HCT116 (cell line): ENCODE measurements around the gene OR1N1. TPM values are rescaled to one million over a fixed set of nuclear protein-coding genes. Genes with fewer than 3 reads are reported as not detected.

ENCODE experiments used
- ATAC-seq: fragments of 200-7000 bp; cut with Tn5 transposase; 2 replicates; pipeline ENCODE4 v1.9.1; 2020; ENCODE audit warnings: mild to moderate bottlenecking, moderate library complexity
- BruUV-seq: library from RNA; stranded (reverse); fragments of 400-500 nt; replicated peaks from 2 replicates; lab custom pipeline; 2021; lab: Mats Ljungman, UMichigan
- CTCF ChIA-PET: fragments of 300-600 bp; sonication (Branson Sonifier 250); formaldehyde crosslinking; loops from one replicate; lab custom pipeline; 2021; ENCODE audit warnings: antibody characterized with exemption; lab: Charles Lee
- POLR2A ChIA-PET: fragments of 300-600, 350-600 bp; sonication (Branson Sonifier 250); formaldehyde crosslinking; loops from one replicate; lab custom pipeline; 2021; ENCODE audit warnings: antibody characterized with exemption; lab: Charles Lee
- RAD21 ChIA-PET, 2 experiments: fragments of 300-600 bp; sonication (Branson Sonifier 250); formaldehyde crosslinking; loops; one replicate each; lab custom pipeline; 2023; ENCODE audit warnings: low total read pairs in 2 of 2; ENCODE audit not compliant: uncharacterized antibody in 2 of 2, unreplicated experiment in 2 of 2, low non-redundant PET in 1 of 2; lab: Charles Lee
- DNase-seq: peaks from one replicate; pipeline ENCODE4 v3.0.0-alpha.2; 2010; ENCODE audit warnings: low read depth, low spot score
- H2AFZ ChIP-seq: fragments of 200-600 bp; shearing (Covaris generic), sonication (generic); 2 replicates; pipeline ENCODE4 v1.6.1; 2017; ENCODE audit warnings: low read depth, mixed run types, mixed read lengths, antibody characterized with exemption, low read length; ENCODE audit not compliant: poor library complexity, severe bottlenecking
- H3K27ac ChIP-seq: 2 replicates; pipeline ENCODE4 v1.5.1; 2012; ENCODE audit warnings: low read depth, low read length
- H3K27me3 ChIP-seq: fragments of 200-600 bp; sonication (generic); 2 replicates; pipeline ENCODE4 v1.6.1; 2016; ENCODE audit warnings: mixed run types, low read length, mixed read lengths; ENCODE audit not compliant: insufficient read depth
- H3K36me3 ChIP-seq, 2 experiments: fragments of 200-500 bp in 1 of 2; fragments of 200-600 bp in 1 of 2; sonication (Bioruptor generic) in 1 of 2; sonication (generic) in 1 of 2; 2 replicates each; pipeline versions ENCODE4 v1.5.1 to v1.6.1; 2014 to 2016; ENCODE audit warnings: low read length in 2 of 2, inconsistent platforms in 1 of 2, mixed read lengths in 1 of 2, mixed run types in 1 of 2; ENCODE audit not compliant: insufficient read depth in 2 of 2, control insufficient read depth in 1 of 2
- H3K4me1 ChIP-seq, 2 experiments: fragments of 200-600 bp in 1 of 2; sonication (generic) in 1 of 2; 2 replicates each; pipeline versions ENCODE4 v1.5.1 to v1.6.1; 2012 to 2017; ENCODE audit warnings: low read length in 2 of 2, inconsistent platforms in 1 of 2, mild to moderate bottlenecking in 1 of 2, mixed read lengths in 1 of 2, mixed run types in 1 of 2, moderate library complexity in 1 of 2; ENCODE audit not compliant: insufficient read depth in 2 of 2, control insufficient read depth in 1 of 2
- H3K4me2 ChIP-seq: fragments of 200-600 bp; sonication (generic); 2 replicates; pipeline ENCODE4 v1.6.1; 2017; ENCODE audit warnings: mixed run types, low read length, mixed read lengths
- H3K4me3 ChIP-seq, 2 experiments: fragments of 200-600 bp in 1 of 2; sonication (generic) in 1 of 2; replicated peaks in 1 of 2; 2 replicates each; pipeline ENCODE4 v1.5.1; 2011 to 2016; ENCODE audit warnings: low read length in 2 of 2, control low read depth in 1 of 2, low read depth in 1 of 2, mild to moderate bottlenecking in 1 of 2, mixed read lengths in 1 of 2, mixed run types in 1 of 2
- H3K79me2 ChIP-seq: fragments of 200-600 bp; sonication (generic); 2 replicates; pipeline ENCODE4 v1.6.1; 2017; ENCODE audit warnings: mild to moderate bottlenecking, mixed run types, low read length, moderate library complexity, mixed read lengths; ENCODE audit not compliant: insufficient read depth
- H3K9ac ChIP-seq: fragments of 200-600 bp; sonication (generic); 2 replicates; pipeline ENCODE4 v1.6.1; 2016; ENCODE audit warnings: low read length, mixed read lengths
- H3K9me2 ChIP-seq: fragments of 200-600 bp; sonication (generic), shearing (Covaris generic); 2 replicates; pipeline ENCODE4 v1.6.1; 2017; ENCODE audit warnings: mixed run types, mild to moderate bottlenecking, moderate library complexity; ENCODE audit not compliant: insufficient read depth
- H3K9me3 ChIP-seq, 2 experiments: fragments of 200-500 bp in 1 of 2; fragments of 200-600 bp in 1 of 2; sonication (Bioruptor generic) in 1 of 2; sonication (generic) in 1 of 2; 2 replicates each; pipeline ENCODE4 v1.6.1; 2014 to 2017; ENCODE audit warnings: low read length in 2 of 2, mixed read lengths in 2 of 2, inconsistent platforms in 1 of 2, low read depth in 1 of 2, mild to moderate bottlenecking in 1 of 2, mixed run types in 1 of 2, moderate library complexity in 1 of 2; ENCODE audit not compliant: control insufficient read depth in 1 of 2, insufficient read depth in 1 of 2
- H4K20me1 ChIP-seq: fragments of 200-600 bp; sonication (generic), shearing (Covaris generic); 2 replicates; pipeline ENCODE4 v1.6.1; 2017; ENCODE audit warnings: mixed run types, mild to moderate bottlenecking, moderate library complexity; ENCODE audit not compliant: insufficient read depth
- CBX3 ChIP-seq: IDR thresholded peaks from 2 replicates; pipeline ENCODE4 v1.6.1; 2012; ENCODE audit warnings: low read depth
- CEBPB ChIP-seq: IDR thresholded peaks from 2 replicates; pipeline ENCODE4 v1.6.1; 2012; ENCODE audit warnings: low read depth
- EZH2phosphoT487 ChIP-seq: fragments of 200-600 bp; IDR thresholded peaks from 2 replicates; pipeline ENCODE4 v1.6.1; 2018; ENCODE audit warnings: antibody characterized with exemption, borderline replicate concordance
- FOSL1 ChIP-seq: IDR thresholded peaks from 2 replicates; pipeline ENCODE4 v1.6.1; 2012; ENCODE audit warnings: low read depth
- JUND ChIP-seq: IDR thresholded peaks from 2 replicates; pipeline ENCODE4 v1.6.1; 2012
- RAD21 ChIP-seq: IDR thresholded peaks from 2 replicates; pipeline ENCODE4 v1.6.1; 2012; ENCODE audit warnings: low read depth, mild to moderate bottlenecking
- SP1 ChIP-seq: IDR thresholded peaks from 2 replicates; pipeline ENCODE4 v1.6.1; 2012; ENCODE audit warnings: low read depth
- TCF7L2 ChIP-seq: IDR thresholded peaks from 2 replicates; pipeline ENCODE4 v1.7.0; 2011; ENCODE audit warnings: borderline replicate concordance, inconsistent platforms; ENCODE audit not compliant: insufficient read depth, insufficient read length; ENCODE audit errors: extremely low read depth
- ZFX ChIP-seq: fragments of 450-650 bp; IDR thresholded peaks from 2 replicates; pipeline ENCODE4 v1.6.1; 2017
- intact Hi-C: fragments of 100-400 bp; cut with micrococcal nuclease; formaldehyde crosslinking; loops from 2 replicates; pipeline ENCODE4 v1.10.0; 2022
- total RNA-seq: library from RNA; stranded (reverse); gene quantifications from one replicate; pipeline ENCODE4 v1.2.1, GENCODE V29; 2021; ENCODE audit not compliant: unreplicated experiment
- TF ChIP-seq, protein P1 (sequence below): IDR thresholded peaks from 2 replicates; pipeline ENCODE4 v1.6.1; 2012; ENCODE audit warnings: low read depth
- TF ChIP-seq, protein P2 (sequence below): IDR thresholded peaks from 2 replicates; pipeline ENCODE4 v1.6.1; 2012
- TF ChIP-seq, protein P3 (sequence below): IDR thresholded peaks from 2 replicates; pipeline ENCODE4 v1.6.1; 2012

The OR1N1 gene
- total RNA-seq, 1 experiment from 2014 or later = not detected

DNA sequence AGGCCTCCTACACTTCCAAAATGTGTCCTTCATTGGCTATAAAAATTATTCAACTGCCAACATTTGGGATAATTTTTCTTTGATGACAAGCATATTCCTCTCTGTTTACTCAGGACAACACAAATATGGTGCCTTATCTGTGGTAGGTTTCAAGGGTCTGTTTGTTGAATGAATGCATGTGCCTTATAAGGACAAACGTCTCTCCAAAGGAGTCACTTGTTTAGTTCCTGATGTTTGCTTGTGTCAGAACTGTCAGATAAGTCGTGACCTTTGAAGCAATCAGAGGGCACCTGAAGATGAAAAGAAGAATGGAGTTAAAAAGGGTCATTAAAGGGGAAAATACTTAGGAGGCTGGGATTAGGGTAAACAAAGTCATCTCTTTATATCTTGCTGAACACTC lies 20.1 kb downstream of the OR1N1 start:
- ChIA-PET POLR2A (no interaction called here), CTCF (interaction anchor here (1.6 kb wide), 1 partner anchor 8 kb away, joined by 8 read pairs; no protein-coding TSS in a partner anchor), RAD21 (no interaction called here)
- intact Hi-C loops = no loop called here
- H3K27me3 ChIP-seq = peaks cover 42% of the 10 kb centered on the region
- no peak overlapping the region for H3K9ac ChIP-seq
- no peaks in the 10 kb centered on the region for H3K36me3 ChIP-seq
- no peak for DNase-seq
- no peaks in the 10 kb centered on the region for H3K9me2 ChIP-seq
- no peak overlapping the region for H3K27ac ChIP-seq
- BruUV-seq = no TSS peak
- no peak for ATAC-seq
- no peak overlapping the region for H3K4me2 ChIP-seq
- no peaks in the 10 kb centered on the region for H3K9me3 ChIP-seq
- H3K4me1 ChIP-seq = no peaks in the 10 kb centered on the region
- H2AFZ ChIP-seq = no peak overlapping the region
- H4K20me1 ChIP-seq = no peaks in the 10 kb centered on the region
- TF ChIP-seq, protein P1, sequence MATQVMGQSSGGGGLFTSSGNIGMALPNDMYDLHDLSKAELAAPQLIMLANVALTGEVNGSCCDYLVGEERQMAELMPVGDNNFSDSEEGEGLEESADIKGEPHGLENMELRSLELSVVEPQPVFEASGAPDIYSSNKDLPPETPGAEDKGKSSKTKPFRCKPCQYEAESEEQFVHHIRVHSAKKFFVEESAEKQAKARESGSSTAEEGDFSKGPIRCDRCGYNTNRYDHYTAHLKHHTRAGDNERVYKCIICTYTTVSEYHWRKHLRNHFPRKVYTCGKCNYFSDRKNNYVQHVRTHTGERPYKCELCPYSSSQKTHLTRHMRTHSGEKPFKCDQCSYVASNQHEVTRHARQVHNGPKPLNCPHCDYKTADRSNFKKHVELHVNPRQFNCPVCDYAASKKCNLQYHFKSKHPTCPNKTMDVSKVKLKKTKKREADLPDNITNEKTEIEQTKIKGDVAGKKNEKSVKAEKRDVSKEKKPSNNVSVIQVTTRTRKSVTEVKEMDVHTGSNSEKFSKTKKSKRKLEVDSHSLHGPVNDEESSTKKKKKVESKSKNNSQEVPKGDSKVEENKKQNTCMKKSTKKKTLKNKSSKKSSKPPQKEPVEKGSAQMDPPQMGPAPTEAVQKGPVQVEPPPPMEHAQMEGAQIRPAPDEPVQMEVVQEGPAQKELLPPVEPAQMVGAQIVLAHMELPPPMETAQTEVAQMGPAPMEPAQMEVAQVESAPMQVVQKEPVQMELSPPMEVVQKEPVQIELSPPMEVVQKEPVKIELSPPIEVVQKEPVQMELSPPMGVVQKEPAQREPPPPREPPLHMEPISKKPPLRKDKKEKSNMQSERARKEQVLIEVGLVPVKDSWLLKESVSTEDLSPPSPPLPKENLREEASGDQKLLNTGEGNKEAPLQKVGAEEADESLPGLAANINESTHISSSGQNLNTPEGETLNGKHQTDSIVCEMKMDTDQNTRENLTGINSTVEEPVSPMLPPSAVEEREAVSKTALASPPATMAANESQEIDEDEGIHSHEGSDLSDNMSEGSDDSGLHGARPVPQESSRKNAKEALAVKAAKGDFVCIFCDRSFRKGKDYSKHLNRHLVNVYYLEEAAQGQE = no peak
- TF ChIP-seq SP1 (no peak), FOSL1 (no peak), JUND (no peak), RAD21 (no peak), CBX3 (no peak), ZFX (no peak), CEBPB (no peak), EZH2phosphoT487 (no peak), TCF7L2 (no peak)
- TF ChIP-seq, protein P2, sequence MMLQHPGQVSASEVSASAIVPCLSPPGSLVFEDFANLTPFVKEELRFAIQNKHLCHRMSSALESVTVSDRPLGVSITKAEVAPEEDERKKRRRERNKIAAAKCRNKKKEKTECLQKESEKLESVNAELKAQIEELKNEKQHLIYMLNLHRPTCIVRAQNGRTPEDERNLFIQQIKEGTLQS = no peak
- TF ChIP-seq, protein P3, sequence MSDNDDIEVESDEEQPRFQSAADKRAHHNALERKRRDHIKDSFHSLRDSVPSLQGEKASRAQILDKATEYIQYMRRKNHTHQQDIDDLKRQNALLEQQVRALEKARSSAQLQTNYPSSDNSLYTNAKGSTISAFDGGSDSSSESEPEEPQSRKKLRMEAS = no peak
- H3K79me2 ChIP-seq = no peaks in the 10 kb centered on the region
- no peak overlapping the region for H3K4me3 ChIP-seq
